HepG2 (cell line): ENCODE data around the gene RECQL5. TPM values are rescaled to one million over a fixed set of nuclear protein-coding genes. Genes with fewer than 3 reads are reported as not detected.

Experiments
- ATAC-seq: fragments of 200-7000 bp; cut with Tn5 transposase; 3 replicates; pipeline ENCODE4 v1.9.1; 2020; ENCODE audit warnings: mild to moderate bottlenecking, moderate library complexity
- BruUV-seq: library from RNA; stranded (reverse); fragments of 400-500 nt; replicated peaks from 2 replicates; lab custom pipeline; 2021; lab: Mats Ljungman, UMichigan
- CTCF ChIA-PET: fragments of 300-600 bp; formaldehyde crosslinking; extraction: SDS; loops from one replicate; lab custom pipeline; 2021; ENCODE audit warnings: low total read pairs, inconsistent platforms, low intra/inter-chr PET ratio; lab: Yijun Ruan, JAX
- POLR2A ChIA-PET: fragments of 350-600 bp; sonication (Branson Sonifier 250); formaldehyde crosslinking; loops from one replicate; lab custom pipeline; 2020; ENCODE audit warnings: antibody characterized with exemption, inconsistent platforms; lab: Yijun Ruan, JAX
- DNase-seq: peaks from one replicate; pipeline ENCODE4 v3.0.0-alpha.2; 2015; ENCODE audit warnings: low spot score
- FAIRE-seq: peaks from 3 replicates; lab custom pipeline; 2011; peaks lifted over from hg19 to GRCh38; lab: Jason Lieb, UNC
- H2AFZ ChIP-seq: one replicate; pipeline ENCODE4 v1.6.1; 2011; ENCODE audit warnings: low read length, inconsistent platforms
- H3K27ac ChIP-seq: fragments of 300-600 bp; 3 replicates; pipeline ENCODE4 v1.8.0; 2011; ENCODE audit warnings: mixed run types, mild to moderate bottlenecking, mixed read lengths, low read length, inconsistent platforms; ENCODE audit not compliant: insufficient read depth; ENCODE audit errors: extremely low read length
- H3K27me3 ChIP-seq, 2 experiments: fragments of 200-600 bp in 1 of 2; 2 replicates in 1 of 2; 3 replicates in 1 of 2; pipeline versions ENCODE4 v1.6.0 to v1.8.0; 2011; ENCODE audit warnings: low read length in 2 of 2, mild to moderate bottlenecking in 2 of 2, moderate library complexity in 2 of 2, inconsistent platforms in 1 of 2; ENCODE audit not compliant: insufficient read depth in 2 of 2, control insufficient read depth in 1 of 2
- H3K36me3 ChIP-seq, 2 experiments: fragments of 200-600 bp in 1 of 2; replicated peaks in 1 of 2; 2 replicates in 1 of 2; 3 replicates in 1 of 2; pipeline versions ENCODE4 v1.5.1 to v1.8.0; 2011; ENCODE audit warnings: low read length in 2 of 2, inconsistent platforms in 1 of 2; ENCODE audit not compliant: insufficient read depth in 2 of 2, control insufficient read depth in 1 of 2
- H3K4me1 ChIP-seq: 2 replicates; pipeline ENCODE4 v1.5.1; 2012; ENCODE audit warnings: low read length, inconsistent platforms; ENCODE audit not compliant: insufficient read depth
- H3K4me2 ChIP-seq: 2 replicates; pipeline ENCODE4 v1.6.0; 2011; ENCODE audit warnings: low read depth, low read length, inconsistent platforms
- H3K4me3 ChIP-seq, 3 experiments: fragments of 200-600 bp in 1 of 3; sonication (generic), shearing (Covaris generic) in 1 of 3; replicated peaks in 1 of 3; 2 replicates each; pipeline ENCODE4 v1.5.1; 2011 to 2016; ENCODE audit warnings: low read length in 3 of 3, inconsistent platforms in 2 of 3, low read depth in 2 of 3, mild to moderate bottlenecking in 2 of 3, control low read depth in 1 of 3, mixed read lengths in 1 of 3; ENCODE audit not compliant: insufficient read depth in 1 of 3
- H3K79me2 ChIP-seq: one replicate; pipeline ENCODE4 v1.6.1; 2011; ENCODE audit warnings: low read length, inconsistent platforms; ENCODE audit not compliant: insufficient read depth
- H3K9ac ChIP-seq: 2 replicates; pipeline ENCODE4 v1.6.0; 2011; ENCODE audit warnings: mild to moderate bottlenecking, low read depth, low read length, inconsistent platforms; ENCODE audit not compliant: insufficient read depth
- H3K9me3 ChIP-seq: 2 replicates; pipeline ENCODE4 v1.5.1; 2012; ENCODE audit warnings: mild to moderate bottlenecking, low read length
- H4K20me1 ChIP-seq: 2 replicates; pipeline ENCODE4 v1.6.0; 2011; ENCODE audit warnings: inconsistent platforms, mild to moderate bottlenecking, low read length, moderate library complexity; ENCODE audit not compliant: insufficient read depth
- BORCS8-MEF2B ChIP-seq: sonication (generic); formaldehyde crosslinking; IDR thresholded peaks from 2 replicates; pipeline ENCODE4 v1.8.0; 2022; ENCODE audit warnings: mild to moderate bottlenecking, missing genetic modification reagents
- BRD4 ChIP-seq: sonication (generic); formaldehyde crosslinking; IDR thresholded peaks from 2 replicates; pipeline ENCODE4 v1.4.0; 2020; ENCODE audit warnings: missing genetic modification reagents
- GATA4 ChIP-seq: sonication (generic); IDR thresholded peaks from 2 replicates; pipeline ENCODE4 v1.6.1; 2016; ENCODE audit warnings: antibody characterized with exemption, low read depth, borderline replicate concordance
- HINFP ChIP-seq: sonication (generic); formaldehyde crosslinking; IDR thresholded peaks from 2 replicates; pipeline ENCODE4 v1.4.0; 2020; ENCODE audit warnings: low read depth, mild to moderate bottlenecking, missing genetic modification reagents
- NBN ChIP-seq: fragments of 450-650 bp; conservative IDR thresholded peaks from 2 replicates; pipeline ENCODE4 v1.6.1; 2017
- REPIN1 ChIP-seq: sonication (generic); formaldehyde crosslinking; IDR thresholded peaks from 2 replicates; pipeline ENCODE4 v1.8.0; 2022; ENCODE audit warnings: missing genetic modification reagents, low read depth, mild to moderate bottlenecking, borderline replicate concordance
- REST ChIP-seq, 2 experiments: IDR thresholded peaks; 2 replicates each; pipeline ENCODE4 v1.6.1; 2011 to 2012; ENCODE audit warnings: low read length in 2 of 2, borderline replicate concordance in 1 of 2, low read depth in 1 of 2, mild to moderate bottlenecking in 1 of 2, moderate library complexity in 1 of 2
- RXRB ChIP-seq: IDR thresholded peaks from 2 replicates; pipeline ENCODE4 v1.6.1; 2016; ENCODE audit warnings: borderline replicate concordance, missing genetic modification reagents, missing compliant biosample characterization
- SP2 ChIP-seq: sonication (generic); formaldehyde crosslinking; IDR thresholded peaks from 2 replicates; pipeline ENCODE4 v1.5.1; 2020; ENCODE audit warnings: mild to moderate bottlenecking, missing genetic modification reagents
- STAG1 ChIP-seq: sonication (generic); formaldehyde crosslinking; IDR thresholded peaks from 2 replicates; pipeline ENCODE4 v1.4.0; 2020; ENCODE audit warnings: missing genetic modification reagents
- TCF7L2 ChIP-seq: IDR thresholded peaks from 2 replicates; pipeline ENCODE4 v1.6.1; 2011; ENCODE audit warnings: mild to moderate bottlenecking, low read depth, low read length, moderate library complexity
- WIZ ChIP-seq: sonication (generic); formaldehyde crosslinking; IDR thresholded peaks from 2 replicates; pipeline ENCODE4 v1.5.1; 2020; ENCODE audit warnings: mild to moderate bottlenecking, missing genetic modification reagents
- ZC3H13 ChIP-seq: sonication (generic); formaldehyde crosslinking; IDR thresholded peaks from 2 replicates; pipeline ENCODE4 v1.8.1; 2023; ENCODE audit warnings: mild to moderate bottlenecking, missing genetic modification reagents, moderate library complexity
- ZFY ChIP-seq: sonication (generic); formaldehyde crosslinking; IDR thresholded peaks from 2 replicates; pipeline ENCODE4 v1.4.0; 2020; ENCODE audit warnings: missing genetic modification reagents
- ZNF136 ChIP-seq: sonication (generic); formaldehyde crosslinking; IDR thresholded peaks from 2 replicates; pipeline ENCODE4 v1.8.1; 2022; ENCODE audit warnings: low read depth, mild to moderate bottlenecking, moderate library complexity, missing genetic modification reagents
- ZNF224 ChIP-seq: sonication (generic); formaldehyde crosslinking; IDR thresholded peaks from 2 replicates; pipeline ENCODE4 v1.5.0; 2020; ENCODE audit warnings: mild to moderate bottlenecking, missing genetic modification reagents
- ZNF251 ChIP-seq: sonication (generic); formaldehyde crosslinking; IDR thresholded peaks from 2 replicates; pipeline ENCODE4 v1.9.0; 2021; ENCODE audit warnings: mild to moderate bottlenecking, missing genetic modification reagents
- ZNF530 ChIP-seq: sonication (generic); formaldehyde crosslinking; IDR thresholded peaks from 2 replicates; pipeline ENCODE4 v1.5.0; 2020; ENCODE audit warnings: low read depth, mild to moderate bottlenecking, missing genetic modification reagents
- ZNF557 ChIP-seq: sonication (generic); formaldehyde crosslinking; IDR thresholded peaks from 2 replicates; pipeline ENCODE4 v1.4.0; 2020; ENCODE audit warnings: missing genetic modification reagents
- ZNF768 ChIP-seq: sonication (generic); formaldehyde crosslinking; IDR thresholded peaks from 2 replicates; pipeline ENCODE4 v1.4.0; 2020; ENCODE audit warnings: missing genetic modification reagents
- WGBS: methylation state at CpG from one replicate; pipeline ENCODE4 v1.1.6; 2017; ENCODE audit warnings: low lambda C conversion rate; 5-methylcytosine and 5-hydroxymethylcytosine counted together
- in situ Hi-C: cut with HindIII; loops from 2 replicates; pipeline ENCODE4 v1.10.0; 2017; ENCODE audit warnings: low pct_unique_long_range_greater_than_20kb; ENCODE audit not compliant: extremely low pct_ligation_motif_present
- intact Hi-C: fragments of 100-400 bp; cut with micrococcal nuclease; formaldehyde crosslinking; loops from one replicate; pipeline ENCODE4 v1.10.0; 2022; ENCODE audit not compliant: unreplicated experiment
- polyA plus RNA-seq, 8 experiments: library from polyadenylated mRNA; depleted of rRNA in 3 of 8; stranded (reverse) in 7 of 8; unstranded in 1 of 8; fragments of >200 nt; fragmentation: Illumina TruSeq in 4 of 8; extraction: Trizol in 4 of 8; gene quantifications; 2 replicates each; pipeline versions ENCODE4 v1.2.1 to v1.2.3, GENCODE V29; 2011 to 2016; ENCODE audit warnings: low read depth in 4 of 8, missing spikeins in 1 of 8, mixed read lengths in 1 of 8; ENCODE audit not compliant: insufficient read depth in 1 of 8
- total RNA-seq, 5 experiments: library from RNA; depleted of rRNA; stranded (reverse); fragments of >200 nt; fragmentation: Illumina TruSeq; extraction: Trizol; gene quantifications; 2 replicates each; pipeline ENCODE4 v1.2.3, GENCODE V29; 2016; ENCODE audit warnings: low read depth in 1 of 5

Gene RECQL5
- total and polyA plus RNA-seq, 2 of the 13 experiments (the other 11 are each of a cell fraction or from before 2014, with no cell fraction given) = 27.7 to 32.0 TPM

GRCh38 chr17:75625813-75626486 lies 41.0 kb downstream of the RECQL5 start:
- intact Hi-C loops = no loop called here
- DNase-seq (peak; percentile 56), FAIRE-seq (peak; percentile 68), ATAC-seq (peak; percentile 85)
- H3K4me1 ChIP-seq = peaks cover 6% of the 10 kb centered on the region; the same call in 1 of the 2 replicates
- CTCF ChIA-PET = interaction anchor here (0.7 to 1.4 kb wide), 3 partner anchors 8 to 124 kb away, joined by 3 to 5 read pairs (median 4); no protein-coding TSS in a partner anchor
- in situ Hi-C loops = no loop called here
- no peak overlapping the region for H3K4me3 ChIP-seq
- no peaks in the 10 kb centered on the region for H3K79me2 ChIP-seq
- 77% methylated on average over 11 of the region's 15 CpGs for WGBS
- H4K20me1 ChIP-seq = no peaks in the 10 kb centered on the region; the same call in 1 of the 2 replicates
- H3K27ac ChIP-seq = no peak overlapping the region
- H2AFZ ChIP-seq = no peak overlapping the region
- BruUV-seq = no TSS peak
- no peak overlapping the region for H3K9ac ChIP-seq
- H3K27me3 ChIP-seq = no peaks in the 10 kb centered on the region
- H3K9me3 ChIP-seq = no peaks in the 10 kb centered on the region
- POLR2A ChIA-PET = interaction anchor here (1.4 to 3.6 kb wide), 3 partner anchors 12 to 20 kb away, joined by 3 to 16 read pairs (median 5); a partner anchor contains a TSS
- H3K36me3 ChIP-seq = peaks cover 13% of the 10 kb centered on the region in 2 experiments; a peak in 4 of 5 replicates
- no peak overlapping the region for H3K4me2 ChIP-seq
- TF ChIP-seq ZNF557 (CRISPR knock-in tag) (no peak), ZNF224 (CRISPR knock-in tag) (no peak), GATA4 (no peak), ZNF768 (CRISPR knock-in tag) (0 out of 2 replicates have a peak, but pooled peaks have one; percentile 15), RXRB (CRISPR knock-in tag) (no peak), ZFY (no peak), ZNF530 (no peak), ZNF136 (CRISPR knock-in tag) (no peak), TCF7L2 (no peak), HINFP (CRISPR knock-in tag) (no peak), WIZ (no peak), SP2 (no peak), NBN (no peak), ZNF251 (CRISPR knock-in tag) (no peak), STAG1 (CRISPR knock-in tag) (peak; percentile 56), REST (IDR thresholded peaks at IDR 0.05; ENCODE audit: borderline replicate concordance in 1 of 2, low read depth in 1 of 2, low read length in 2 of 2) (no peak), ZC3H13 (CRISPR knock-in tag) (0 out of 2 replicates have a peak, but pooled peaks have one; percentile 59), BRD4 (CRISPR knock-in tag) (no peak), REPIN1 (CRISPR knock-in tag) (no peak), BORCS8-MEF2B (CRISPR knock-in tag) (peak; percentile 35; the same call in 1 of the 2 replicates)
